MM.1S (cell line): ENCODE results near the gene ARPP19.

Source experiments
- DNase-seq: peaks from one replicate; pipeline ENCODE4 v3.0.0-alpha.2; 2015
- H2AFZ ChIP-seq: fragments of 300-600 bp; sonication (generic); 2 replicates; pipeline ENCODE4 v1.6.0; 2016; ENCODE audit warnings: antibody characterized with exemption, low read length
- H3F3A ChIP-seq: fragments of 300-600 bp; sonication (generic); 2 replicates; pipeline ENCODE4 v1.6.1; 2016; ENCODE audit warnings: mild to moderate bottlenecking, antibody characterized with exemption, low read length, moderate library complexity, mixed read lengths; ENCODE audit not compliant: insufficient read depth
- H3K27ac ChIP-seq: fragments of 300-600 bp; sonication (generic); 2 replicates; pipeline ENCODE4 v1.5.1; 2016; ENCODE audit warnings: mild to moderate bottlenecking, low read length
- H3K27me3 ChIP-seq: fragments of 300-600 bp; sonication (generic); replicated peaks from 2 replicates; pipeline ENCODE4 v1.6.0; 2016; ENCODE audit warnings: low read length; ENCODE audit not compliant: insufficient read depth
- H3K36me3 ChIP-seq: fragments of 300-600 bp; sonication (generic); replicated peaks from 2 replicates; pipeline ENCODE4 v1.6.1; 2016; ENCODE audit warnings: mild to moderate bottlenecking, low read length, mixed read lengths; ENCODE audit not compliant: insufficient read depth
- H3K4me1 ChIP-seq: fragments of 300-600 bp; sonication (generic); 2 replicates; pipeline ENCODE4 v1.6.1; 2016; ENCODE audit warnings: low read length, mixed read lengths
- H3K4me2 ChIP-seq: fragments of 300-600 bp; sonication (generic); 2 replicates; pipeline ENCODE4 v1.6.0; 2016; ENCODE audit warnings: low read depth, low read length
- H3K4me3 ChIP-seq: fragments of 300-600 bp; sonication (generic); 2 replicates; pipeline ENCODE4 v1.5.1; 2016; ENCODE audit warnings: low read length, mixed read lengths
- H3K79me2 ChIP-seq: fragments of 300-600 bp; sonication (generic); 2 replicates; pipeline ENCODE4 v1.6.1; 2016; ENCODE audit warnings: mixed run types, low read length, mixed read lengths
- H3K9ac ChIP-seq: fragments of 300-600 bp; sonication (generic); 2 replicates; pipeline ENCODE4 v1.6.1; 2016; ENCODE audit warnings: low read length, mixed read lengths
- H3K9me2 ChIP-seq: fragments of 300-600 bp; sonication (generic); replicated peaks from 2 replicates; pipeline ENCODE4 v1.6.1; 2016; ENCODE audit warnings: mild to moderate bottlenecking, low read length, mixed read lengths; ENCODE audit not compliant: insufficient read depth
- H3K9me3 ChIP-seq: fragments of 300-600 bp; sonication (generic); replicated peaks from 2 replicates; pipeline ENCODE4 v1.6.1; 2016; ENCODE audit warnings: mild to moderate bottlenecking, low read length, mixed read lengths; ENCODE audit not compliant: insufficient read depth
- H4K20me1 ChIP-seq: fragments of 300-600 bp; sonication (generic); 2 replicates; pipeline ENCODE4 v1.6.1; 2016; ENCODE audit warnings: mild to moderate bottlenecking, low read length, moderate library complexity, mixed read lengths; ENCODE audit not compliant: insufficient read depth
- EZH2 ChIP-seq: fragments of 300-600 bp; sonication (generic); optimal IDR thresholded peaks from 2 replicates; pipeline ENCODE3; 2017; ENCODE audit warnings: low read depth, mild to moderate bottlenecking, antibody characterized with exemption, low read length, mixed read lengths
- EZH2phosphoT487 ChIP-seq: fragments of 300-600 bp; sonication (generic); IDR thresholded peaks from 2 replicates; pipeline ENCODE4 v1.6.1; 2018; ENCODE audit warnings: antibody characterized with exemption, low read length
- TF ChIP-seq, protein P1 (sequence below): fragments of 300-600 bp; sonication (generic); IDR thresholded peaks from 2 replicates; pipeline ENCODE4 v1.5.1; 2016; ENCODE audit warnings: antibody characterized with exemption, low read length, mixed read lengths

ARPP19 gene

GRCh38 chr15:52505151-52505550 is 63.7 kb downstream of the ARPP19 start:
- Histone ChIP-seq H3K4me3 (no peak overlapping the region), H3K79me2 (peaks cover 99% of the 10 kb centered on the region), H3K27ac (peak overlapping the region; percentile 85; the same call in 1 of the 2 replicates), H3K4me1 (peaks cover 65% of the 10 kb centered on the region), H3K9ac (no peak overlapping the region), H3K27me3 (no peaks in the 10 kb centered on the region), H3F3A (peaks cover 41% of the 10 kb centered on the region), H3K4me2 (peak overlapping the region; percentile 86; the same call in 1 of the 2 replicates), H4K20me1 (no peaks in the 10 kb centered on the region), H3K36me3 (no peaks in the 10 kb centered on the region), H2AFZ (no peak overlapping the region), H3K9me3 (no peaks in the 10 kb centered on the region), H3K9me2 (no peaks in the 10 kb centered on the region)
- peak; percentile 52 for DNase-seq
- TF ChIP-seq EZH2: no peak
- TF ChIP-seq, protein P1, sequence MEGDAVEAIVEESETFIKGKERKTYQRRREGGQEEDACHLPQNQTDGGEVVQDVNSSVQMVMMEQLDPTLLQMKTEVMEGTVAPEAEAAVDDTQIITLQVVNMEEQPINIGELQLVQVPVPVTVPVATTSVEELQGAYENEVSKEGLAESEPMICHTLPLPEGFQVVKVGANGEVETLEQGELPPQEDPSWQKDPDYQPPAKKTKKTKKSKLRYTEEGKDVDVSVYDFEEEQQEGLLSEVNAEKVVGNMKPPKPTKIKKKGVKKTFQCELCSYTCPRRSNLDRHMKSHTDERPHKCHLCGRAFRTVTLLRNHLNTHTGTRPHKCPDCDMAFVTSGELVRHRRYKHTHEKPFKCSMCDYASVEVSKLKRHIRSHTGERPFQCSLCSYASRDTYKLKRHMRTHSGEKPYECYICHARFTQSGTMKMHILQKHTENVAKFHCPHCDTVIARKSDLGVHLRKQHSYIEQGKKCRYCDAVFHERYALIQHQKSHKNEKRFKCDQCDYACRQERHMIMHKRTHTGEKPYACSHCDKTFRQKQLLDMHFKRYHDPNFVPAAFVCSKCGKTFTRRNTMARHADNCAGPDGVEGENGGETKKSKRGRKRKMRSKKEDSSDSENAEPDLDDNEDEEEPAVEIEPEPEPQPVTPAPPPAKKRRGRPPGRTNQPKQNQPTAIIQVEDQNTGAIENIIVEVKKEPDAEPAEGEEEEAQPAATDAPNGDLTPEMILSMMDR: no peak
- no peak for TF ChIP-seq EZH2phosphoT487

- no peaks in the 10 kb centered on the region for H3K27me3 ChIP-seq
- no peaks in the 10 kb centered on the region for H3K9me2 ChIP-seq
- peaks cover 41% of the 10 kb centered on the region for H3F3A ChIP-seq
- peaks cover 99% of the 10 kb centered on the region for H3K79me2 ChIP-seq
- no peak overlapping the region for H2AFZ ChIP-seq
- H3K4me2 ChIP-seq: peak overlapping the region; percentile 86
- peak overlapping the region; percentile 50 for H3K9ac ChIP-seq
- no peaks in the 10 kb centered on the region for H3K36me3 ChIP-seq
- TF ChIP-seq, protein P1: no peak
- TF ChIP-seq EZH2phosphoT487: no peak
- no peak for TF ChIP-seq EZH2
- peak overlapping the region; percentile 85 for H3K27ac ChIP-seq
- DNase-seq: peak; percentile 76
- peak overlapping the region; percentile 30; the same call in 1 of the 2 replicates for H3K4me3 ChIP-seq
- no peaks in the 10 kb centered on the region for H3K9me3 ChIP-seq
- H4K20me1 ChIP-seq: no peaks in the 10 kb centered on the region
- H3K4me1 ChIP-seq: peaks cover 53% of the 10 kb centered on the region
Measured at GRCh38 chr15:52503788-52504496, 64.9 kb downstream of the ARPP19 start.

DNA sequence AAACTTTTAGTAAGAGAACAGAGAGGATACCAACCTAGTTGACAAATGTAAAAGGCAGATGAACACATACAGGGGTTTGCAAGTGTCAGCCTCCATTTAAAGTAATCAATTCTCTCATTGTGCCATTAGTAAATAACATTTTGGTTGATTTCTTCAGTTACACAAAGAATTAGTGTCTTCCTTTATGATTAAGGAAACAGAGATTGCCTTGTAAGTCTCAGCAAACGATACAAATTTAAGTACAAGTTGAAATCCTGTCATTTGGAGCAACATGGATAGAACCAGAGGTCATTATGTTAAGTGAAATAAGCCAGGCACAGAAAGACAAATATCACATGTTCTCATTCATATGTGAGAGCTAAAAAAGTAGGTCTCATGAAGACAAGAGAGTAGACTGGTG is 66.2 kb downstream of the ARPP19 start:
- Histone ChIP-seq H4K20me1 (no peaks in the 10 kb centered on the region), H3K27me3 (no peaks in the 10 kb centered on the region), H3K9me3 (no peaks in the 10 kb centered on the region), H3K9ac (no peak overlapping the region), H3K4me3 (no peak overlapping the region), H3K4me1 (peaks cover 41% of the 10 kb centered on the region), H3K4me2 (no peak overlapping the region), H3K79me2 (peaks cover 100% of the 10 kb centered on the region), H3K9me2 (no peaks in the 10 kb centered on the region), H3K27ac (no peak overlapping the region), H3F3A (peaks cover 33% of the 10 kb centered on the region), H2AFZ (no peak overlapping the region), H3K36me3 (no peaks in the 10 kb centered on the region)
- TF ChIP-seq, protein P1: no peak
- TF ChIP-seq EZH2phosphoT487 (no peak), EZH2 (no peak)
- no peak for DNase-seq
